Measurements from ENCODE around the gene FARS2.

Gene FARS2

GRCh38 chr6:5287205-5287965 is 26.1 kb downstream of the FARS2 start:
- DNase-seq, result no peak

- no peak for DNase-seq
Measured at GRCh38 chr6:5287966-5288297, 26.6 kb downstream of the FARS2 start.

DNA sequence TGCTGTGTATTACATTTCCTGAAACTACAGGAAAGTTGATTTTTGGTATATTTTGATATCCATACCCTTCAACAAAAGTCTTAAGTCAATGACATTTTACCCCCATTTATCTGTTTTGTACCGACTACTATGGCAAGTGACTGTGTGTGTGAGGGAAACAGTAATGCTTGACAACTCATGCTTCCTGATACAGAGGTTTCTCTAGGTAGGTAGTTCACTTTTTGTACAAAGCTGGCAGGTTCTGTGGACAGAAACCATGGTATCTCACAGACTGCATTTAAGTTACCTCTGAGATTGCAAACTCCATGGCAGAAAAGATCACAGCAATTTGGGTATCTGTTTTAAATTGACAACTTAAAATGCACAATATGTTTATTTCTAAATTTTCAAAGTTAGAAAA is 28.8 kb downstream of the FARS2 start:
- no peak for DNase-seq

- no peak for DNase-seq
Measured at GRCh38 chr6:5290500-5290899, 29.2 kb downstream of the FARS2 start.

GRCh38 chr6:5292154-5292553 is 30.8 kb downstream of the FARS2 start:
- no peak for DNase-seq

GRCh38 chr6:5293692-5294091 is 32.4 kb downstream of the FARS2 start:
- DNase-seq, result no peak

GRCh38 chr6:5294392-5295211 is 33.3 kb downstream of the FARS2 start:
- DNase-seq, result no peak

- no peak for DNase-seq
Measured at GRCh38 chr6:5295623-5296022, 34.3 kb downstream of the FARS2 start.

DNA sequence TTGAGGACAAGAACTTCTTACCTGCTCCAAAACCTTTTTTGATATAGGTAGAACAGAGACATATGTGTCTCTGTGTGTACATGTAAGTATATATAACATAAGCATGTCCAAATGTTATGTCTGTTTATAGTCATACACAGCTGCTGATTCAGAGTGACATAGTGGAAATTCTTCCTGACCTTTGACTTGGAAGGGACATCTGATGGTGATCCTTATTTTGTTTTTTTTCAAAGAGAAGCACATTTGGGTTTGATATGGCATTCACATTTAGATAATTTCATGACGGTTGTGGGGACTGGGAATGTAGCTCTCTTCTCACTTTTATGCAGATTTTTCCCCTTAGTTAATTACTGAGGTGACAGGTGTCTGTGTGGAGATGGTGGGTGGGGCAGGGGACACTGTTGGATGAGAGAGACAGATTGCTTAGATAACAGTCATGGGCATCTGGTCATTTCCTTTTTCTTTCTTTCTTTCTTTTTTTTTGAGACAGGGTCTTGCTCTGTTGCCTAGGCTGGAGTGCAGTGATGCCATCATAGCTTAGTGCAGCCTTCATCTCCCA is 39.0 kb downstream of the FARS2 start:
- no peak for DNase-seq

GRCh38 chr6:5302220-5302946 is 41.1 kb downstream of the FARS2 start:
- DNase-seq, result no peak

DNA sequence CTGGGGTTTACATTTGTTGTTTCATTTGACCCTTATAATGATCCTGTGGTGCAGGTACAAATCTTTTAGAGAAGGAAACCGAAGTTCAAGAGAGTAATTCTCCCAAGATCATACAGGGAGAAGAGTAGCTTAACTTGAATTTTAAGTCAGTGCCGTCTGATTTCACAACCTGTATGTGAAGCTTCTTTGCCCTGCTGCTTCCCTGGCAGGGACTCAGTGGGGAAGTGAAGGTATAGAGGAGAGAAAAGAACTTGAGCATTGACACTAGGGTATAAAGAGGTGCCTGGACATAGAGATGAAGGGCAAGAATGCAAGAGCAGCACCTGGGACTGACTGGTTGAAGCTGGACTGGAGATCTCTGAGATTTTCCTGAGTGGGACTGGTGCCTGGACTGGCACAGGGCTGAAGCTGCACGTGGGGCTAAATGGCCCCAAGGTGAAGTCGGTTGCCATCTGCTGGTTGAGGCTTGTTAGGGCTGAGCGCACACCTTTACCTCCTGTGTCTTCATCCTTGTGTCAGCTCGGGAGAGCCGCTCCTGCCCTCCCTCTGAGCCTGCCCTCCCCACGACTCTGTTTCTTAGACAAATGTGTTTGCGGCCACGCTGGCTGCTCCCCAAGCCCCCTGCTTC is 41.8 kb downstream of the FARS2 start:
- DNase-seq, result peak; percentile 64

DNA sequence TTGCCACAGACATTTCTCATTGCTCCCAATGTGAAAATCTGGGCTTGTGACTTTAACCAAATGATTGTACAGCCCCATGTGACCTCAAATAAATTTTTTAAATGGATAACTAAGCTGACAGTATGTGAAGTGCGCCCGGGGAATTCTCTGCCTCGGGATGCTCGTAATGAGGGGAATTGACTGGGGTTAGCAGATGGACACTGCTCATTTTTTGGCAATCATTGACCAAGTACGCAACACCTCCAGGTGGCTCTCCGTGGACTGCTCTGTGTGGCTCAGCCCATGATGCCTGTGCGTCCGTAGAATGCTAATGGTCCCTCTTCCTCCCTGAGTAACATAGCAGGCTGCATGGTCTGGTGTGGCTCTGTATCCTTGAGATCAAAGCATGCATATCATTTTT is 42.4 kb downstream of the FARS2 start:
- no peak for DNase-seq

GRCh38 chr6:5305968-5306626 is 44.8 kb downstream of the FARS2 start:
- DNase-seq, result no peak

DNA sequence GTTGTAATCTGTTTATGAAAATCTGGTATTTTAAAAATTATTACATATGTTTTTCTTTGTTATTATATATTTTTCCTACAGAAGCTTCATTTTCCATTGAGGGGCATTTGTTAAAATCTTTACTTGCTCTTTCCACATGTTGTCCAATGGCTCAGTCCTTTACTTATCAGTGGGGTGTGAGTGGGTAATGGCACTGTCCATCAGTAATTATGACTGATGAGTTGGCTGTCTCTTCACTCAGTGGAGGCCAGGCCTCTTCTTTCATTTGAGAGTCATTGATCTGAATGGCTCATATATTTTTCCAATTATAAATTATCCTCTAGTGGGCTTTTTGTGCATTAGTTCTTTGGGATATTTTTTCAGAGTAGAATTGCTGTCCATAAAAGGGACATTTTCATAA is 45.7 kb downstream of the FARS2 start:
- no peak for DNase-seq

DNA sequence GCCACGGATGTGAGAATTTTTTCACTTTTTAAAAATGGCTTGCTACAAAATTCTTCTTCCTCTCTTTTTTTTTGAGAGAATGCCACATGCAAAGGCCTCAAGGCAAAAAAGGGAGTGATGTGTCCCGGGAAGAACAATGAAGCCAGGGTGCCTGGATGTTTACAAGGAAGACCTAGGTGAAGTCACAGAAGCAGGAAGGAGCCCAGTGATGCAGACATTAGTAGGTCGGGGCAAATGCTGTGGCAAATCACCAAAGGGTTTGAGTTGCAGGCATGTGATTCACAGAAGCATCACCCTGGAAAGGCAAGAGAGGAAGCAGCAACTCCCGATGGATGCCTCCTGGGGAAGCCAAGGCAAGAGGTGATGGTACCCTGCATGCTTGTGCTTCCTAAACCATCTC is 46.8 kb downstream of the FARS2 start:
- DNase-seq, result no peak

GRCh38 chr6:5314191-5314865 is 53.0 kb downstream of the FARS2 start:
- no peak for DNase-seq

DNA sequence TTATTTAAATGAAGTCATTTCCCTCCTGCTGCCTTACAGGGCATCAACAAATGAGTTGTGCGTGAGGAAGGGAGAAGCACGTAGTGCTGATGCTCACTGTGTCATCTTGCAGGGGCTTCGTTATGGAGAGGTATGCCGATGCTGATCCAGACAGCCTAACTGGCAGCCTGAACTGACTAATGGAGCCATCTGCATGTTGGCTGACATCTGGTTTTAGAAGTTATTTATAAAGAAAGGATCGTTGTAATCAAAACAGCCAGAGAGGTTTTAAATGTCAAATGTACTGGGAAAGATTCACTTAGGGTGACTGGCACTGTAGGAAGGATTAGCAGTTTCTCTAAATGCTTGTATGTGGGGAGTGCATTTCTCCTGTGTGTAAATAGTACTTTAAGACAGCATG is 54.6 kb downstream of the FARS2 start:
- no peak for DNase-seq

- DNase-seq, result no peak
Measured at GRCh38 chr6:5316951-5317350, 55.6 kb downstream of the FARS2 start.

DNA sequence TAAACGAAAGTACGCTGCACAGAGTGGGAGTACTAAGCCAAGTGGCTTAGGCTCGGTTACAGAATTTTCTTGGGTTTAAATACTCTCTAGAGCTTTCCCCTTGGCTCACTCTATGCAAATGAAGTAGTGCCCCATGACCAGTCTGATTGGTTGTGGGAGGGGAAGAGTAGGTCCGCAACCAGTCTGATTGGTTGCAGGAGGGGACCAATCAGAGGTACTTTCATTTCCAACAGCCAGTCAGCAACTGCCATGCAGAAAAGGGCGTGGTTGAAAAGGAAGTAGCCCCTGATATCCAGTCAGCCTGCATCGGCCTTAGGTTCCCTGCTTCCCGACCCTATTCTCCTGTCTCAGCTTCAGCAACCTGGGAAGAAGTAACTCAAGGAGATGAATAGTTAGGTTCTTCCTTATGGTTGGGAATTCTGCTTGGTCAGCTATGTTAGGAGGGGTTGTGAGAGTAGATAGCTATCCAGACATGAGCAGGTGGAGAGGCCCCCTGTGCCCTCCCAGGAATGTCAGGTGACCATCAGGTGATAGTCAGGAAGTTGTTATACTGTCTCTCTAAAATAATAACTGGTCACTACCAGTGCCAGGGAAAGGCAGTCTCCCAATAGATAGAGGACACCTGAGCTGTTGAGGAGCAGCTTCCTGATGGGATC is 57.4 kb downstream of the FARS2 start:
- DNase-seq, result no peak

DNA sequence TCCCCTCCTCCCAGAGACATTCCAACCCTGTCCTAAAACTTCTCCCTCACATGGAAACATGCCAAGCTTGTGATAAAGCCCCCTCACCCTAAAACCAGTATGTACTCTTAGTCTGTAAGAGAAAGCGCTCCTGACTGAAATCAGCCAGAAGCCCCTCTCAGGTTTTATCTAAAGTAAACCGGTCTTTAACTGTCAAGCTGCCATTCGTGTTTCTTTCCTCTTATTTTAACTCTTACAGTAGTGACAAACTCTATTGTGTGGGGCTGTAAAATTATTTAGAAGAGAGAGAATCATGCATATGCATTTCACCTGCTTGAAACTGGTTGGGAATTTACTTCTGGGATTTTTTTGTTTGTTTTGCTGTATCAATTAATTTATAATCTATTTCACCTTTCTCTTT is 62.7 kb downstream of the FARS2 start:
- no peak for DNase-seq

- DNase-seq, result no peak
Measured at GRCh38 chr6:5325173-5325572, 63.9 kb downstream of the FARS2 start.

All from CD4-positive, alpha-beta T cell treated with Interleukin-15 for 1 hour (primary cell).